BLaER1 treated with 17β-estradiol and CSF1 and Interleukin-3, amounts not matched to agents 10 nM and 100 nM (cell line): Measurements from ENCODE around the gene MRPL20.

Experiments
- H3K27ac ChIP-seq, 11 experiments: shearing (Covaris generic); formaldehyde crosslinking; 2 replicates each; pipeline ENCODE4 v1.8.1; 2022
- H3K27me3 ChIP-seq, 11 experiments: shearing (Covaris generic); formaldehyde crosslinking; 2 replicates each; pipeline ENCODE4 v1.8.1; 2022
- H3K36me3 ChIP-seq, 11 experiments: shearing (Covaris generic); formaldehyde crosslinking; 2 replicates each; pipeline ENCODE4 v1.8.1; 2022
- H3K4me1 ChIP-seq, 10 experiments: shearing (Covaris generic); formaldehyde crosslinking; 2 replicates each; pipeline ENCODE4 v1.8.1; 2022
- H3K4me2 ChIP-seq, 11 experiments: shearing (Covaris generic); formaldehyde crosslinking; 2 replicates each; pipeline ENCODE4 v1.8.1; 2022
- H3K4me3 ChIP-seq, 10 experiments: shearing (Covaris generic); formaldehyde crosslinking; 2 replicates each; pipeline ENCODE4 v1.8.1; 2022
- H3K9ac ChIP-seq, 11 experiments: shearing (Covaris generic); formaldehyde crosslinking; 2 replicates each; pipeline ENCODE4 v1.8.1; 2022
- H3K9me3 ChIP-seq, 11 experiments: shearing (Covaris generic); formaldehyde crosslinking; replicated peaks in 1 of 11; 2 replicates each; pipeline ENCODE4 v1.8.1; 2022
- H4K20me1 ChIP-seq, 11 experiments: shearing (Covaris generic); formaldehyde crosslinking; 2 replicates each; pipeline ENCODE4 v1.8.1; 2022
- Cebpa-rat ChIP-seq, 11 experiments: shearing (Covaris generic); IDR thresholded peaks; 2 replicates each; pipeline ENCODE4 v1.8.1; 2022

Gene MRPL20

DNA sequence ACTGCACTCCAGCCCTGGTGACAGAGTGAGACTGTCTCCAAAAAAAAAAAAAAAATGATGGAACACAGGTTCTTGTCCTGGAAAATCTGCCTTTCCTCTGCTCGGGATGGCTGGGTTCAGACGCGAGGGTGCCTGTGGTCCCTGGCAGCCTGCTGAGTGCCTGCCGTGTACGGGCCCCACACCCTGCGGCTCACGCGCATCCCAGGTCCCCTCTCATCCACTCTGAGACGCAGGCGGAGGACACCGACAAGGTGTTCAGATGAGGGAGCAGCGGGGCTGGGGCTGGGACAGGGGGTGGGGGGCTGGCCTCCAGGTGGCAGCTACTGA is 18.3 kb upstream of the MRPL20 start:
- H3K36me3 ChIP-seq, result no peaks in the 10 kb centered on the region
- no peak overlapping the region; a peak in 1 of 22 replicates for H3K9ac ChIP-seq
- H3K4me2 ChIP-seq, result peak overlapping the region in 2 of 11 experiments; percentile 87 to 99; a peak in 1 of 22 replicates
- no peak overlapping the region for H3K27ac ChIP-seq
- H3K9me3 ChIP-seq, result no peaks in the 10 kb centered on the region
- H3K27me3 ChIP-seq, result peaks cover 0 to 12% (median 0%) of the 10 kb centered on the region in 11 experiments; a peak in 5 of 22 replicates
- H3K4me1 ChIP-seq, result peaks cover 26 to 61% (median 51%) of the 10 kb centered on the region in 10 experiments
- no peaks in the 10 kb centered on the region for H4K20me1 ChIP-seq
- no peak overlapping the region for H3K4me3 ChIP-seq
- TF ChIP-seq Cebpa-rat (IDR thresholded peaks at IDR 0.05), result no peak

DNA sequence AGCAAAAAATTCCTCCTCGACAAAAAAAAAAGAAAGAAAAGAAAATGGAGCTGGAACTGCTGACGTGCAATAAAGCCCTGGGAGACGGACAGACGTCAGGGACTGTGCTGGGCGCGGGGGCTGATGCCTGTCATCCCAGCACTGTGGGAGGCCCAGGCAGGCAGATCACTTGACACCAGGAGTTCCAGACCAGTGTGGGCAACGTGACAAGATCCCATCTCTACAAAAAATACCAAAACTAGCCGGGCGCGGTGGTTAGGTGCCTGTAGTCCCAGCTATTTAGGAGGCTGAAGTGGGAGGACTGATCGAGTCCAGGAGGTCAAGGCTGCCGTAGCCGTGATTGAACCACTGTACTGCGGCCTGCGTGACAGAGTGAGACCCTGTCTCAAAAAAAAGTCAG is 17.6 kb upstream of the MRPL20 start:
- no peak overlapping the region for H3K4me3 ChIP-seq
- H3K4me2 ChIP-seq, result no peak overlapping the region
- peaks cover 0 to 12% (median 0%) of the 10 kb centered on the region in 11 experiments; a peak in 5 of 22 replicates for H3K27me3 ChIP-seq
- no peaks in the 10 kb centered on the region for H4K20me1 ChIP-seq
- no peaks in the 10 kb centered on the region for H3K36me3 ChIP-seq
- H3K9me3 ChIP-seq, result no peaks in the 10 kb centered on the region
- peaks cover 23 to 60% (median 45%) of the 10 kb centered on the region in 10 experiments for H3K4me1 ChIP-seq
- H3K27ac ChIP-seq, result no peak overlapping the region
- H3K9ac ChIP-seq, result no peak overlapping the region; a peak in 1 of 22 replicates
- no peak for TF ChIP-seq Cebpa-rat (IDR thresholded peaks at IDR 0.05)

GRCh38 chr1:1423245-1423597 is 16.1 kb upstream of the MRPL20 start:
- H3K36me3 ChIP-seq, result no peaks in the 10 kb centered on the region
- peaks cover 23 to 71% (median 55%) of the 10 kb centered on the region in 10 experiments for H3K4me1 ChIP-seq
- H3K27me3 ChIP-seq, result peaks cover 0 to 12% (median 0%) of the 10 kb centered on the region in 11 experiments; a peak in 5 of 22 replicates
- no peak overlapping the region for H3K4me3 ChIP-seq
- peak overlapping the region in 10 of 11 experiments; percentile 52 to 90 (median 84); a peak in 17 of 22 replicates for H3K4me2 ChIP-seq
- H3K9ac ChIP-seq, result no peak overlapping the region
- H3K27ac ChIP-seq, result no peak overlapping the region
- H4K20me1 ChIP-seq, result no peaks in the 10 kb centered on the region; a peak in 1 of 22 replicates
- no peaks in the 10 kb centered on the region for H3K9me3 ChIP-seq
- no peak for TF ChIP-seq Cebpa-rat (IDR thresholded peaks at IDR 0.05)

- Histone ChIP-seq H3K27me3 (peaks cover 0 to 12% (median 0%) of the 10 kb centered on the region in 11 experiments; a peak in 5 of 22 replicates), H3K9ac (peak overlapping the region in 6 of 11 experiments; percentile 19 to 52 (median 40); a peak in 9 of 22 replicates), H3K4me2 (peak overlapping the region; percentile 52 to 90 (median 82)), H3K4me3 (no peak overlapping the region; a peak in 1 of 20 replicates), H3K36me3 (no peaks in the 10 kb centered on the region), H4K20me1 (no peaks in the 10 kb centered on the region; a peak in 1 of 22 replicates), H3K9me3 (no peaks in the 10 kb centered on the region), H3K4me1 (peaks cover 23 to 75% (median 60%) of the 10 kb centered on the region in 10 experiments), H3K27ac (peak overlapping the region in 9 of 11 experiments; percentile 25 to 75 (median 59); a peak in 17 of 22 replicates)
- TF ChIP-seq Cebpa-rat (IDR thresholded peaks at IDR 0.05), result no peak
These were observed 15.6 kb upstream of the MRPL20 start for GRCh38 chr1:1422465-1423244.

- Histone ChIP-seq H3K4me1 (peaks cover 23 to 75% (median 60%) of the 10 kb centered on the region in 10 experiments), H3K27ac (peak overlapping the region in 9 of 11 experiments; percentile 25 to 75 (median 59); a peak in 16 of 22 replicates), H3K4me3 (no peak overlapping the region; a peak in 1 of 20 replicates), H3K4me2 (peak overlapping the region; percentile 52 to 90 (median 82)), H4K20me1 (no peaks in the 10 kb centered on the region; a peak in 1 of 22 replicates), H3K36me3 (no peaks in the 10 kb centered on the region), H3K9ac (peak overlapping the region in 6 of 11 experiments; percentile 19 to 52 (median 40); a peak in 8 of 22 replicates), H3K9me3 (no peaks in the 10 kb centered on the region), H3K27me3 (peaks cover 0 to 12% (median 0%) of the 10 kb centered on the region in 11 experiments; a peak in 5 of 22 replicates)
- no peak for TF ChIP-seq Cebpa-rat (IDR thresholded peaks at IDR 0.05)
These were observed 14.9 kb upstream of the MRPL20 start for GRCh38 chr1:1421907-1422464.

GRCh38 chr1:1421147-1421906 is 14.2 kb upstream of the MRPL20 start, which contains the start of gene ANKRD65:
ANKRD65 (minus strand) TSS chr1:1421276; CDS start chr1:1421005, 271 bp downstream.
- Histone ChIP-seq H4K20me1 (no peaks in the 10 kb centered on the region; a peak in 1 of 22 replicates), H3K27me3 (peaks cover 0 to 7% (median 0%) of the 10 kb centered on the region in 11 experiments; a peak in 5 of 22 replicates), H3K27ac (peak within 1 kb of the TSS in 8 of 11 experiments; percentile 34 to 75 (median 58); a peak in 16 of 22 replicates), H3K4me1 (peaks cover 19 to 70% (median 55%) of the 10 kb centered on the region in 10 experiments), H3K4me3 (peak within 1 kb of the TSS in 1 of 10 experiments; percentile 7; a peak in 1 of 20 replicates), H3K4me2 (peak within 1 kb of the TSS; percentile 38 to 90 (median 82); a peak in 21 of 22 replicates), H3K9ac (peak within 1 kb of the TSS in 10 of 11 experiments; percentile 9 to 73 (median 50); a peak in 17 of 22 replicates), H3K9me3 (no peaks in the 10 kb centered on the region), H3K36me3 (no peaks in the 10 kb centered on the region)
- TF ChIP-seq Cebpa-rat (IDR thresholded peaks at IDR 0.05), result no peak

DNA sequence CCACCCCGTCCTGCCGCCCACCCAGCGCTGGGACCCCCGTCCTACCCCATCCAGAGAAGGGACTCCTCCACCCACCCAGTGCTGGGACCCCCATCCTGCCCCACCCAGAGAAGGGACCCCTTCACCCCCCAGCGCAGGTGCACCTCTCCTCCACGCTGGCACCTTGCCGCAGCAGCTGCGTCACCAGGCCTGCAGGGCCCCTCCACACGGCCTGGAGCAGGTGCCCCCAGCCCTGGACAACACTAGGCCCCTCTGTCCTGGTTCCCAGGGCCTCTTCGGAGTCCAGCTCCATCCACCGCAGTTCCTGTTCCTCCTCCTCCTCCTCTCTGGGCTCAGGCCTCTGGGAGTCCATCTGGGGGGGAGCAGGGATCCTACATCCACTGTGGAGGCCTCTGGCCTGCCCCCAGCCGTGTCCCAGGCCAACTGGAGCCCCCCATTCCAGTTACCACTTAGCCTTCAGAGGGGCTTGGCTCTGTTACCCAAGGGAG is 13.6 kb upstream of the MRPL20 start:
- Histone ChIP-seq H3K9ac (peak overlapping the region in 10 of 11 experiments; percentile 9 to 73 (median 49); a peak in 16 of 22 replicates), H3K4me1 (peaks cover 18 to 64% (median 49%) of the 10 kb centered on the region in 10 experiments), H3K4me2 (peak overlapping the region; percentile 35 to 90 (median 73); a peak in 21 of 22 replicates), H3K27me3 (peaks cover 0 to under 1% (median 0%) of the 10 kb centered on the region in 11 experiments; a peak in 1 of 22 replicates), H4K20me1 (no peaks in the 10 kb centered on the region; a peak in 1 of 22 replicates), H3K9me3 (no peaks in the 10 kb centered on the region), H3K36me3 (no peaks in the 10 kb centered on the region), H3K4me3 (peak overlapping the region in 1 of 10 experiments; percentile 7; a peak in 1 of 20 replicates), H3K27ac (peak overlapping the region in 7 of 11 experiments; percentile 34 to 68 (median 58); a peak in 12 of 22 replicates)
- TF ChIP-seq Cebpa-rat (IDR thresholded peaks at IDR 0.05), result no peak
